KMS-11 (cell line): ENCODE data around the gene ASPHD2.

Experiments used
- H2AFZ ChIP-seq: fragments of 200-600 bp; sonication (generic); 2 replicates; pipeline ENCODE4 v1.6.1; 2016; ENCODE audit warnings: antibody characterized with exemption, mixed run types, low read depth
- H3K27ac ChIP-seq: fragments of 200-600 bp; sonication (generic); 2 replicates; pipeline ENCODE4 v1.6.1; 2016; ENCODE audit warnings: mild to moderate bottlenecking, mixed run types
- H3K27me3 ChIP-seq: fragments of 200-600 bp; sonication (generic); 2 replicates; pipeline ENCODE4 v1.6.1; 2017; ENCODE audit warnings: mild to moderate bottlenecking, low read depth, mixed run types, moderate library complexity; ENCODE audit not compliant: insufficient read depth
- H3K36me3 ChIP-seq: fragments of 200-600 bp; sonication (generic); 2 replicates; pipeline ENCODE4 v1.6.1; 2017; ENCODE audit warnings: mild to moderate bottlenecking, mixed run types; ENCODE audit not compliant: insufficient read depth
- H3K4me1 ChIP-seq: fragments of 200-600 bp; sonication (generic); 2 replicates; pipeline ENCODE4 v1.6.1; 2016; ENCODE audit warnings: mild to moderate bottlenecking, low read depth, mixed run types; ENCODE audit not compliant: poor library complexity, severe bottlenecking
- H3K4me2 ChIP-seq: fragments of 200-600 bp; sonication (generic); 2 replicates; pipeline ENCODE4 v1.7.0; 2016; ENCODE audit warnings: mild to moderate bottlenecking, mixed run types
- H3K4me3 ChIP-seq: fragments of 200-600 bp; sonication (generic); IDR thresholded peaks from 2 replicates; pipeline ENCODE4 v1.6.1; 2017; ENCODE audit warnings: low read depth, low read length, mixed read lengths; ENCODE audit not compliant: insufficient read depth
- H3K79me2 ChIP-seq: fragments of 200-600 bp; sonication (generic); 2 replicates; pipeline ENCODE4 v1.6.1; 2016; ENCODE audit warnings: low read depth, mixed run types; ENCODE audit not compliant: insufficient read depth
- H3K9ac ChIP-seq: fragments of 200-600 bp; sonication (generic); 2 replicates; pipeline ENCODE4 v1.6.1; 2016; ENCODE audit warnings: mild to moderate bottlenecking, mixed run types
- H4K20me1 ChIP-seq: fragments of 200-600 bp; sonication (generic); 2 replicates; pipeline ENCODE4 v1.6.1; 2016; ENCODE audit warnings: mild to moderate bottlenecking, mixed run types; ENCODE audit not compliant: insufficient read depth
- CTCF ChIP-seq: fragments of 200-600 bp; sonication (generic); conservative IDR thresholded peaks from 2 replicates; pipeline ENCODE4 v1.6.1; 2017; ENCODE audit warnings: low read depth, mild to moderate bottlenecking, antibody characterized with exemption, low read length, moderate library complexity, mixed read lengths

The ASPHD2 gene

GRCh38 chr22:26417406-26417805, 11.7 kb upstream of the ASPHD2 start:
- Histone ChIP-seq H3K4me2 (no peak overlapping the region), H3K79me2 (no peaks in the 10 kb centered on the region), H3K4me3 (no peak overlapping the region), H4K20me1 (no peaks in the 10 kb centered on the region), H2AFZ (no peak overlapping the region), H3K36me3 (no peaks in the 10 kb centered on the region), H3K27ac (no peak overlapping the region), H3K4me1 (no peaks in the 10 kb centered on the region), H3K9ac (no peak overlapping the region), H3K27me3 (no peaks in the 10 kb centered on the region)
- no peak for TF ChIP-seq CTCF

GRCh38 chr22:26418620-26419019, 10.4 kb upstream of the ASPHD2 start:
- Histone ChIP-seq H2AFZ (no peak overlapping the region), H3K4me1 (no peaks in the 10 kb centered on the region), H3K79me2 (no peaks in the 10 kb centered on the region), H3K36me3 (no peaks in the 10 kb centered on the region), H3K4me2 (no peak overlapping the region), H4K20me1 (no peaks in the 10 kb centered on the region), H3K9ac (no peak overlapping the region), H3K27me3 (no peaks in the 10 kb centered on the region), H3K27ac (no peak overlapping the region), H3K4me3 (no peak overlapping the region)
- TF ChIP-seq CTCF, result no peak

- H3K27ac ChIP-seq, result no peak overlapping the region
- no peaks in the 10 kb centered on the region for H3K27me3 ChIP-seq
- peaks cover 28% of the 10 kb centered on the region for H3K4me1 ChIP-seq
- no peak overlapping the region for H3K4me2 ChIP-seq
- H3K4me3 ChIP-seq, result no peak overlapping the region
- no peaks in the 10 kb centered on the region for H4K20me1 ChIP-seq
- TF ChIP-seq CTCF, result no peak
- H2AFZ ChIP-seq, result no peak overlapping the region
- no peak overlapping the region for H3K9ac ChIP-seq
- no peaks in the 10 kb centered on the region for H3K36me3 ChIP-seq
- 0 out of 2 replicates have a peak, but pooled peaks cover 4% of the 10 kb centered on the region for H3K79me2 ChIP-seq
Measured at GRCh38 chr22:26426924-26427323, 2.1 kb upstream of the ASPHD2 start.

- peak overlapping the region; percentile 49 for H2AFZ ChIP-seq
- H3K4me2 ChIP-seq, result peak overlapping the region; percentile 83
- no peak overlapping the region for H3K4me3 ChIP-seq
- no peaks in the 10 kb centered on the region for H3K36me3 ChIP-seq
- no peak for TF ChIP-seq CTCF
- H3K9ac ChIP-seq, result no peak overlapping the region; the same call in 1 of the 2 replicates
- peaks cover 39% of the 10 kb centered on the region for H3K4me1 ChIP-seq
- H3K27ac ChIP-seq, result no peak overlapping the region
- no peaks in the 10 kb centered on the region for H3K27me3 ChIP-seq
- H3K79me2 ChIP-seq, result 0 out of 2 replicates have a peak, but pooled peaks cover 5% of the 10 kb centered on the region
- no peaks in the 10 kb centered on the region for H4K20me1 ChIP-seq
Measured at GRCh38 chr22:26429458-26430286, 612 bp downstream of the ASPHD2 start.
